Stimulated activated CD8-positive, alpha-beta memory T cell treated with anti-CD3 and anti-CD28 coated beads, Interleukin-12 subunit alpha, Interleukin-12 subunit beta, amount 100 ng/mL, for 24 hours (primary cell): ENCODE results near the gene STARD10.
"Not testable (repeated sequence)": the region's sequence is repeated elsewhere in the genome, so short reads cannot be mapped to it uniquely, and the experiment has no call there.

ENCODE experiments used
- DNase-seq: peaks from one replicate; pipeline ENCODE4 v3.0.0-alpha.2; 2020; ENCODE audit errors: extremely low read depth

The STARD10 gene

GRCh38 chr11:72826191-72826941 is 32.5 kb upstream of the STARD10 start:
- no peak for DNase-seq

- DNase-seq = no peak
Measured at GRCh38 chr11:72825661-72826060, 31.8 kb upstream of the STARD10 start.

- no peak for DNase-seq
Measured at GRCh38 chr11:72824811-72825505, 31.1 kb upstream of the STARD10 start.

- no peak for DNase-seq
Measured at GRCh38 chr11:72824020-72824419, 30.2 kb upstream of the STARD10 start.

- no peak for DNase-seq
Measured at GRCh38 chr11:72823105-72823804, 29.4 kb upstream of the STARD10 start.

GRCh38 chr11:72821920-72822799 is 28.3 kb upstream of the STARD10 start:
- peak; percentile 45 for DNase-seq

GRCh38 chr11:72821221-72821919 is 27.5 kb upstream of the STARD10 start:
- DNase-seq = no peak

GRCh38 chr11:72820439-72821139 is 26.7 kb upstream of the STARD10 start:
- no peak for DNase-seq

GRCh38 chr11:72818971-72819370 is 25.1 kb upstream of the STARD10 start:
- DNase-seq = no peak

GRCh38 chr11:72817966-72818365 is 24.1 kb upstream of the STARD10 start:
- DNase-seq = no peak

- no peak for DNase-seq
Measured at GRCh38 chr11:72816404-72816990, 22.6 kb upstream of the STARD10 start.

GRCh38 chr11:72815110-72815618 is 21.3 kb upstream of the STARD10 start:
- DNase-seq = no peak

GRCh38 chr11:72814286-72815109 is 20.7 kb upstream of the STARD10 start, which contains the start of gene ATG16L2:
ATG16L2 (plus strand) TSS chr11:72814411; CDS start chr11:72814446, 35 bp downstream.
- peak; percentile 74 for DNase-seq

GRCh38 chr11:72813740-72814285 is 20.0 kb upstream of the STARD10 start:
- peak; percentile 58 for DNase-seq

GRCh38 chr11:72812967-72813739 is 19.3 kb upstream of the STARD10 start:
- peak; percentile 57 for DNase-seq

GRCh38 chr11:72812604-72812966 is 18.7 kb upstream of the STARD10 start:
- DNase-seq = no peak

GRCh38 chr11:72811686-72812085 is 17.8 kb upstream of the STARD10 start:
- DNase-seq = not testable (repeated sequence)

- DNase-seq = no peak
Measured at GRCh38 chr11:72808331-72808798, 14.5 kb upstream of the STARD10 start.
